HG03095 (cell line): ENCODE data around the gene CDK7.
"Not testable (repeated sequence)": the region's sequence is repeated elsewhere in the genome, so short reads cannot be mapped to it uniquely, and the experiment has no call there.

Experiments
- ATAC-seq: cut with Tn5 transposase; IDR thresholded peaks from one replicate; pipeline ENCODE4 v1.9.1; 2021; ENCODE audit warnings: moderate library complexity; ENCODE audit not compliant: unreplicated experiment

CDK7 gene

GRCh38 chr5:69236733-69237132, 2.0 kb downstream of the CDK7 start:
- ATAC-seq = not testable (repeated sequence)

- ATAC-seq = no peak
Measured at GRCh38 chr5:69237877-69238276, 3.2 kb downstream of the CDK7 start.

- ATAC-seq = no peak
Measured at GRCh38 chr5:69238760-69239251, 4.1 kb downstream of the CDK7 start.

- no peak for ATAC-seq
Measured at GRCh38 chr5:69242215-69242927, 7.7 kb downstream of the CDK7 start.

GRCh38 chr5:69245031-69245430, 10.3 kb downstream of the CDK7 start:
- ATAC-seq = no peak

- ATAC-seq = no peak
Measured at GRCh38 chr5:69248019-69248418, 13.3 kb downstream of the CDK7 start.

GRCh38 chr5:69250593-69250992, 15.9 kb downstream of the CDK7 start:
- ATAC-seq = no peak

GRCh38 chr5:69252437-69252836, 17.8 kb downstream of the CDK7 start:
- ATAC-seq = no peak

- ATAC-seq = not testable (repeated sequence)
Measured at GRCh38 chr5:69255940-69256339, 21.3 kb downstream of the CDK7 start.

GRCh38 chr5:69257577-69257976, 22.9 kb downstream of the CDK7 start:
- ATAC-seq = no peak

- ATAC-seq = no peak
Measured at GRCh38 chr5:69261034-69261433, 26.3 kb downstream of the CDK7 start.

- no peak for ATAC-seq
Measured at GRCh38 chr5:69265931-69266330, 31.2 kb downstream of the CDK7 start.

GRCh38 chr5:69268899-69269298, 34.2 kb downstream of the CDK7 start:
- no peak for ATAC-seq

- ATAC-seq = no peak
Measured at GRCh38 chr5:69270840-69271239, 36.2 kb downstream of the CDK7 start.

- no peak for ATAC-seq
Measured at GRCh38 chr5:69271376-69271775, 36.7 kb downstream of the CDK7 start.

GRCh38 chr5:69275563-69275962, 40.9 kb downstream of the CDK7 start:
- ATAC-seq = no peak

- no peak for ATAC-seq
Measured at GRCh38 chr5:69276422-69277174, 41.9 kb downstream of the CDK7 start.

- ATAC-seq = no peak
Measured at GRCh38 chr5:69279517-69279916, 44.8 kb downstream of the CDK7 start.

- no peak for ATAC-seq
Measured at GRCh38 chr5:69281114-69281513, 46.4 kb downstream of the CDK7 start.

GRCh38 chr5:69284203-69284602, 49.5 kb downstream of the CDK7 start:
- no peak for ATAC-seq

GRCh38 chr5:69285448-69286116, 50.9 kb downstream of the CDK7 start:
- ATAC-seq = no peak

GRCh38 chr5:69288069-69288468, 53.4 kb downstream of the CDK7 start:
- no peak for ATAC-seq
